HG02943 (cell line): ENCODE measurements around the gene CEP192.
"Not testable (repeated sequence)": the region's sequence is repeated elsewhere in the genome, so short reads cannot be mapped to it uniquely, and the experiment has no call there.

Experiments used
- ATAC-seq: cut with Tn5 transposase; IDR thresholded peaks from one replicate; pipeline ENCODE4 v1.9.1; 2021; ENCODE audit warnings: mild to moderate bottlenecking, low read depth, moderate library complexity; ENCODE audit not compliant: unreplicated experiment

Gene CEP192

DNA sequence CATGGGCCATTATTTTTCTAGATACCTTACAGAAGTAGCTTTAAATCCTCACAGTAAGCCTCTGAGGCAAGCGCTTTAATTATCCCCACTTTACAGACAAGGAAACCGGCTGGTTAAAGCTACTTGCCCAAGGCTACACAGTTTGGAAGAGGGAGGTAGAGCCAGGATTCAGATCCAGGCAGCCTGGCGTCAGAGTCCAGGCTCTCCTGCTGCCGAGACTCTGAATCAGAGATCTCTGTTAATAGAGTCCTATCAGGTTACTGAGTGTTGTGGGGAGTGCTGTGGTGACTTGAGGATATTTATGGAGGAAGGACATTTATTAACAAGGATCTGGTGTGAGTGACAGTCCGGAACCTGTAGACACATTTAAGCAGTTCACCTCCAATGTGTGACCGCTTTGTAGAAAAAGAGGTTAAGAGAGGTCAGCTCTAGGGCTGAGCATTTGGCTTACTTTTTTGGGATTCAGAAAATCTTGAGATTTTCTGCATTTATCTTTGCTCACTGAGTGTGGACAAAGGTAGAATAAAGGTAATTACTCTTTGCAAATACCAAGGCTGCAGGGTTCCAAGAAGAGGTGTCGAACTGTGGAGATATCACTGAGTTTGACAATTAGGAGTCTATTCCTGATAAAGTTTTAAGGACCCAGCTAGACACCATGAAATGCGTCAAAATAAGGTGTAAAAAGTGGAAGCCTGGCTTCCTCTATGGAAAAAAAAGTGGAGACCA lies 1.6 kb upstream of the CEP192 start:
- no peak for ATAC-seq

DNA sequence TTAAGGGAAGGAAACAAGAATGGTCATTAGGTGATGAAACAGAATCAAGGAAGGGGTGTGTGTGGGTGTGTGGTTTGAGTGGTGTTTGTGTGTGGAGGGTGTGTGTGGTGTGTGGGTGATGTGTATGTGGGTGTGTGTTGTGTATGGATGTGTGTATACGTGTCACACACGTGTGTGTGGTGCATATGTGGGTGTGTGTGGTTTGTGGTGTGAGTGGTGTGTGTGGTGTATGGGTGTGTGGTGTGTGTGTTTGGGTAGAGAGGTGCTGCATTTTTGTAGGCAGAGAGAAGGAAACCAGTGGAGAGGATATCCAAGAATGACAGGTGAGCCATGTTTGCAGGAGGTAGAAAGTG lies 1.1 kb upstream of the CEP192 start:
- no peak for ATAC-seq

DNA sequence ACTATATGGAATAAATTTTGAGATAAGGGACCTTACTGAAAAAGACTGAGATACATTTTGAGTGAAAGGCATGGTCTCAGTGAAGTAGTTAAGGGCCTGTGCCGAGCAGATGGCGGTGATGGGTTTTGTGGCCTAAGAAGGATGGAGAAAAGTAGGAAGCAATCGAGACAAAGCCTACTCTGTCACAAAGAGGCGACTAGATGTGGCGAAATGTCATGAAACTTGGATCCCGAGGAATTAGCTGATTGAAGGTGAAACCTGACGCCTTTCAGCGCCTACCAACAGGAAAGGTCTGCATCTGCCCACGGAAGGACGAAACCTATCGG lies 558 bp upstream of the CEP192 start:
- ATAC-seq, result no peak

DNA sequence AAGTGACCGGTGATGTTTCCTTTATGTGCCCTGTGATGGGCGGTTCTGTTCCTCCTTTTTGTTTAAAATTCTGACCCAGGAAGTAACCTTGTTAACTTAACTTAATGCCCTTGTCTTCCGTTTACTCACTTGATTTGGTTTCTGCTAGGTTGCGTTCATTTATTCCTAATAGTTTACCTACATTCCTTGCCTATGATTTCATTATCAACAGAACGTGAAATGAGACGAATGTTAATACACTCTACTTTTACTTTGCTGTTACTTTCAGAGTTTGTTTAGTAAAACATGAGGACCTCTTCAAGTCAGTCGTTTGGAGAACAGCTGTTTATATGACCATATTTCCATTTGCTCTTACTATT lies 638 bp downstream of the CEP192 start:
- no peak for ATAC-seq

DNA sequence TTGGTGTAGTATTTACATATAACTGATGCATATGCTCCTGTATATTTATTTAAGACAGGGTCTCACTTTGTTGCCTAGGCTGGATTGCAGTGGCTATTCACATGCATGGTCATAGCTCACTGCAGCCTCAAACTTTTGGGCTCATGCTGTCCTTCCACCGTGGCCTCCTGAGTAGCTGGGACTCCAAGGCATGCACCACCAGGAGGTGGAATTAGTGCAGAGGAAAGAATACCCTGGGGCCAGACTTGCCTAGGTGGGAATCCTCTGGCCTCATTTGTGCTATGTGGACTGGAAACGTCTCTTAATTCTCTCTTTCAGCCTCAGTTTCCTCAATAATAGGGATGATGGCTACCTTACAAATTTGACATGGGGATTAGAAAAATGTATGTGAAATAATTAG lies 2.3 kb downstream of the CEP192 start:
- no peak for ATAC-seq

DNA sequence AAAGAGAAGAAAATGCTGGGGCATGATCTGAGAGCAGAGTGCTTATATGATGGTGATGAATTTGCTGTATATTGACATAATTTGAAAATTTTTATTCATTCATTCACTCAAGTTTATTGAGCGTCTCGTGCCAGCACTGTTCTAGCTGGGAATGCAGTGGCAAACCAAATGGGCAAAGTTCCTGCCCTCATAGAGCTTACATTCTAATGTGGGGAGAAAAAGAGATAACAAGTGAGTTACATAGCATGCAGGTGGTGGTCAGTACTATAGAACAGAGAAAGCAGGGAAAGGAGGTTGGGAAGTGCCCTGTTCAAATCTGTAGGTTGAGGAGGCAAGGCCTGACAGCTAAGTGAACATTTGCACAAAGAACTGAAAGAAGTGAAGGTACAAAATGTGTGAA lies 4.3 kb downstream of the CEP192 start:
- ATAC-seq, result no peak

DNA sequence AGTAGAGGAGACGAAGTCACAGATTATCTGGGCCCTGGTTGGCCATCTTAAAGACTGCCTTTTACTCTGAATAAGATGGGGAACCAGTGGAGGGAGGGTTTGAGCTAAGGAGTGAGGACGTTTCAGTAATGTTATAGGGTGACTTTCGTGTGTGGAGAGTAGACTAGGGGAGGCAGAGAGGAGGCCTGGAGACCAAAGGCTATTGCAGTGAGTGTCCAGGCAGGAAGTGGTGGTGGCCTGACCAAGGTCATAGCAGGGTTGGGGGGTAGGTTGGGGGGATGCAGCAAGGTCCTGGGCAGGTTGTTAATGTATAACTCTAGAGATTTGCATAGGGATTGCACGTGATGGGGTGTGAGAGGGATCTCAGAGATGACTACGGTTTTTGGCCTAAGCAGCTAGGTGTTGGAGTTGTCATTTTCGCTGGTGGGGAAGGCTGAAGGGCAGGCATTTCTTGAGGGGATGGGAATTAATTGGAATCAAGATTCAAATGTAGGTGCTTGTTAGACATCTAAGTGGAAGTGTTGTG lies 4.9 kb downstream of the CEP192 start:
- ATAC-seq, result no peak

DNA sequence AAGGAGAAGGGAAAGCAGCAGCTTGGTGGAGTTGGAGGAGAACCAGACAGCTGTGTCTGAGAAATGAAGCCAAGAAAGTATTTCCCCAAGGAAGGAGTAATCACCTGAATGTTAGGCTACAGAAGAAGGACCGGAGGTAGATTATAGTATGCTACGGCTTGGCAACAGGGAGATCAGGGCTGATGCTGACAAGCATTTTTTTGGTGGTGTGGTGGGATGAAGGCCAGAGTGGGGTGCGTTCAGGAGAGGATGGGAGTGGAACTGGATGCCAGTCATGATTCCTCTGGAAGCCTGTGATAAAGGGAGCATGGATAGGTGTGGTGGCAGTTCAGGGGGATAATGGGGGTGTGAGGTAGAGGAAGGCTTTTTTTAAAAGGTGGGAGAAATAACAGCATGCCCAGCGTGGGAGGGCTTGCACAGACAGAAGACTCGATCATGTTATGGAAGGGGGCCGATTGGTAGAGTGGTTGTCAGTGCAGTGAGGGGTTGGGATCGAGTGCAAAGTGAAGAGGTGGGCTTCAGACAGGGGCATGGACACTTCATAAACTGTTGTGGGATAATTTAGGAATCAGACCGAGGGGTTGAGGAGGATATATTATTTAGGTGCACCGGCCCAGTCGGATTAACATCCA lies 5.6 kb downstream of the CEP192 start:
- ATAC-seq, result no peak

DNA sequence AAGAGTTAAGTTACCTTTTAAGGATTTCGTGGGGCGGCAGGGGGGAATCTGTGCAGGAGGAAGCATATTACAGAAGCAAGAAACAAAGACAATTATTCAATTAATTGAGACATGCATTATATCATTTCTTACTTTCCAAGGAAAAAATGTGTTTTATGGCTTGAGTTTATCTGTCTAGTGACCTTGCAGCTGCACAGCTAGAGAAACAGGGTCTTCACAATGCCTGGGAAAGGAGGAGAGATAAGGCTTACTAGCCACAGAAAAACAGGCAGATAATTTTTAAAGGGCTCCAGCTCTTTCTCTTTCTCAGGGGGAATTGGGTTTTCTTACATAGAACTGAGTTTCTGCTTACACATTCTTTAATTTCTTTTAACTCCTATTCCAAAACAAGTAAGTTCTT lies 6.2 kb downstream of the CEP192 start:
- not testable (repeated sequence) for ATAC-seq

DNA sequence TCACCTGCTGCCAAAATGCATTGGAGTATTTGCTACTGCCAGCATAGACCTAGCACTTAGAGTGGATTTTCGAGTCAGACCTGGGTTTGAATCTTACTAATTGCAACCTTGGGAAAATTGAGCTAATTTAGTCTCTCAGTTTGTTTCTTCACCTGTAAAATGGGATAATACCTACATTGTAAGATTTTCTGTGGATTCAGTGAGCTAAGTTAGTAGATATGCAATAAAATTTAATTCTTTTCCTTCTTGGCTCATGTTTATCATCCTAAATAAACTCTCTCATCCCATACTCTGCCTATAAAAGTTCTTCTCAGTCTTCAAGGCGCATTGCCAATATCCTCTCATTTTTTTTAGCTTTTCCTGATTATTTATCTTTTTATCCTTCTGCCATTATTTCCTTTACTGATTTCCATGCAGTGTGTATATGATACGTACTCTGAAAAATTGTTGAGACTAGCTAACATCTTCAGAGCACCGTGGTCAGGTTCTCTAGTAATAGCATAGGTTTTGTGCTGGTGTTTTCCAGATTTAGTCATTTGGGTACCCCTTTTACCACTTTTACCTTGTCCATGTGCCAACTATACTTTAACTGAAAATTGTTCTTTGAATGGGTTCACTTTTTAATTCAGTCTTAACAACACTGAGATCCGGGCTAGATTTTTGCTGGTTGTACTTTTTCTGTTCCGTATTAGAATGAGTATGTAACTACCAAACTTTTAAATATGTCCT lies 7.3 kb downstream of the CEP192 start:
- ATAC-seq, result no peak

DNA sequence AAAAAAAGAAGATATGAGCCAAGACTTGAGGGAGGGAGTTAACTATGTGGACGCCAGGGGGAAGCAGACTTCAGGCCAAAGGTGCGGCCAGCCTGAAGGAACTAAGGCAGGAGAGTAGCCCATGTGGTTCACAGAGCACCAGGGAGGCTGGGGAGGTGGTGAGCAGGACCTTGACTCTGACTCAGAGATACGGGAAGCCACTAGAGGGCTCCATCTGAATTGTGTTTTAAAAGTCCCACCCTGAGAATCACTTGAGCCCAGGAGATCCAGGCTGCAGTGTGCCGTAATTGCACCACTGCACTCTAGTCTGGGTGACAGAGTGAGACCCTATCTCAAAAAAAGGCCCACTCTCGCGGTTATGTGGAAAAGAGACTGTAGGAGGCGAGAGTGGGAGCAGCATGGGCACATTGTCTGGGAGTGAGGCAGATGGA lies 12.3 kb downstream of the CEP192 start:
- no peak for ATAC-seq

DNA sequence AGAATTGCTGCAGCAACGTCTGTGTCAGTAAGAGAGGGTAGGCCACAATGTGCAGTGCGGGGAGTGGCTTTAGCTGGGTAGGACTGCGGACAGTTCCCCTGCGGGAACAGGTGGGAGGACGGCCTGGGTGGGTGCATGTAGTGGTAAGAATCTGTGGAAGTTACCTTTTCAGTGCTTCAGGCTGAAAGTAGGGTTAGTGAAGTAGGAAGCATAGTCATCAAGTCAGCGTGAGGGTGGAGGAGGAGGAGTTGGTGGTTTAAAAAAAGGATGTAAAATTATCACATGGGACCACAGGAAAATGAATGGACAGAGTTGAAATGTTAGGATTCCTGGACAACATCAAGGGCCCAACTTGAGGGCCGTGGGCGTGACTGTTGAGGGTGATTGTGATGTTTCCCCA lies 13.2 kb downstream of the CEP192 start:
- ATAC-seq, result no peak

DNA sequence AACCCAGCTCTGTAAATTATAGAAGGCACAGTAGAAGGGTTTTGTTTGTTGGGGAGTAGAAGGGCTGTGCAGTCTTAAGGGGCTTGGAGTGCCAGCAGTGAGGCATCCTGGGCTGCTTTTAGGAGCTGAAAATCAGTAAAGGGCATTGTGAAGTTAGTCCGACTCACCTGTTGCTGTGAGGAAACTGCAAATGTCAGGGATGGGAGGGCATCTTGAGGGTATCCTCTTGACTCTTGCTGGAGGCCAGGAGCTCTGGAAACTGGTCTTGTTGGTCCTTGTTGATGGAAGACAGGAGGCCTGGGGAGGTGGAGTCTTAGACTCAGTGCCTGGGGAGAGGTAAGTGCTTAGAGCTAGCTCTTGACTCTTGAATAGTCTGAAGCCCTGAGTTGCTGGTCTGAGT lies 14.1 kb downstream of the CEP192 start:
- no peak for ATAC-seq

DNA sequence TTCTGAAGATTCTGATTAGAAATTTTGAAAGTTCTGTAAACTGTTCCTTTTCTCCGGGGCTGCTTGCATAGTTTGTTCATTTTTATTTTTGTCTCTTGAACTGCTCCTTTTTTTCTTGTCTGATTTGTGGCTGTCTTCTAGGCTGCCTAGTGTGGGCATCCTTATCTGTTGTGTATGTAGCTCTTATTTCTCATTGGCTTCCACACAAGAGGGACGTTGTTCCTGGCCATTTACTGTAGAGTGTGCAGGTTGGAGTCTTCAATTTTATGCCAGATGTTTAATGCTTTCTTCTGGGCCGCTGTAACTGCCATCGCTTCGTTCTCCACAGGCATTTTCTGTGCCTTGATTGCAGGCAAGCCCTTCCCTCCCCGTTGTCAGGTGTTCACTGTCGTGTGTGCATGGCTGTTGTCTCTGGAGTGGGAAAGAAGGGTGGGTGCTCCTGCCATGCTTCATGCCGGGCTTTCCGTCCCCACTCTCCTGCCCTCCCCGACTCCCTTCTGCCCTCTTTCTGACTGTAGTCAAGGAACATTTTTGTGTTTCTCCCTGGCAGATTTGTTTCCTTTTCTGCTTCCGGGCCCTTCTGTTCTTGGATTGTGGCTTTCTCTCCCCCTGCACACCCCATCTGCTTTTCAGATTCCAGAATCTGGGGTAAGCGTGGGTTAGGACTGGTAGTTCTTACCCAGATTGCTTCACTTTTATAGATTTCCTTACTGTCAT lies 15.5 kb downstream of the CEP192 start:
- ATAC-seq, result no peak

DNA sequence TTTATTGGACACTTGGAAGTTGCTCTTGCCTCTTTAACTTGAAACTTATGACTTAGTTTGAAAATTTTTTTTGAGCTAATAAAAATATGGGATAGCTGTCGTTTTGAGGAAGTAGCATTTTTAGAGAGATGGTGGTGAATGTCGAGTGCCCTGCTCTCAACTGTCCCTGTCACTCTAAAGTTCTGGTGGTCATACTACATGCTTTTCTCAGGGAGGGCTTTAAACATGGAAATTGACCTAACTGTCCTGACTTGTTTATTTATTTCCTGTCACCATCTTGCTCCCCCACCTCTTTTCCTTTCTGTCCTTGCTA lies 16.0 kb downstream of the CEP192 start:
- ATAC-seq, result no peak

DNA sequence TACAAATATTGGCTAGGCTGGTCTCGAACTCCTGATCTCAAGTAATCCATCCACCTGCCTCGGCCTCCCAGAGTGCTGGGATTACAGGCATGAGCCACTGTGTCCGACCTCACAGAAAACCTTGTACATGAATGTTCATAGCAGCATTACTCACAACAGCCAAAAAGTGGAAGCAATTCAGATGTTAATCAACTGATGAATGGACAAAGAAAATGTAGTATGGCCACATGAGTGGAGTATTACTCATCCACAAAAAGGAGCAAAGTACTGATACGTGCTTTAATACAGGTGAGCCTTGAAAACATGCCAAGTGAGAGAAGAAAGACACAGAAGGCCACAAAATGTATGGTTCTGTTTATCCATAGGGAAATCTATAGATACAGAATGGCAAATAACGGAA lies 20.6 kb downstream of the CEP192 start:
- ATAC-seq, result no peak

DNA sequence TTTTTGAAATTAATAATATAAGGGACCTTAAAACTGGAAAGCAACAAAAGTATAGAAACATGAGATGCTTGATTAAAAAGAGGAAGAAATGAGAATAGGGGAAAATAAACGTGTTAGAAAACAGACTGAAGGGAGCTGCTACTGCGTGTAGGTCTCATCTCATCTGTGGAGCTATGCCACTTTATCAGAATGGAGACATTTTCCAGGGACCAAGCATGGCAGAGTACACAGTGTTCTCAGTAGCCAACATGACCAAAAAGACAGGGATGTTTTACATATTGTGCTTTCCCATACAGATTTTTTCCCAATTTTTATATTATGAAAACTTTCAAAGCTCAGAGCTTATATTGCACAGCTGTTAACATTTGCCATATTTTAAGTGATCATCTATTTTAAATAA lies 23.1 kb downstream of the CEP192 start:
- ATAC-seq, result no peak

DNA sequence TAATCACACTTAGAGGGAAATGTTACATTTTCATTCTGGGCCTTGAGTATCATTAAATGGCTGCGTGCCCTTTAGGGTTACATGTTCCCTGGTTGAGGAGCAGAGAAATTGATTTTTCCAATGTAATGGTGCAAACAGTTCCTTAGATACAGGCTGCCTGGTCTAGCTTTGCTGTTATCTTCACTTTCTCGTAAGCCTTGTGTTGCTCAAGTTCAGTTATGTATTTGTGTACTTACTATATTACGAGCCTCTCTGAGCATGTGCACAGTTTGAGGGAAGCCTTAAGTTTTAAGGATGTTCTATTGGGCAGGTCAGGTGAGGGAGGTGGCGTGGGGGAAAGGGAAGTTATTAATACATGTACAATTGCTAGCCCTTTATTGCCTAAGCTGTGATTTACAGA lies 23.7 kb downstream of the CEP192 start:
- ATAC-seq, result no peak

DNA sequence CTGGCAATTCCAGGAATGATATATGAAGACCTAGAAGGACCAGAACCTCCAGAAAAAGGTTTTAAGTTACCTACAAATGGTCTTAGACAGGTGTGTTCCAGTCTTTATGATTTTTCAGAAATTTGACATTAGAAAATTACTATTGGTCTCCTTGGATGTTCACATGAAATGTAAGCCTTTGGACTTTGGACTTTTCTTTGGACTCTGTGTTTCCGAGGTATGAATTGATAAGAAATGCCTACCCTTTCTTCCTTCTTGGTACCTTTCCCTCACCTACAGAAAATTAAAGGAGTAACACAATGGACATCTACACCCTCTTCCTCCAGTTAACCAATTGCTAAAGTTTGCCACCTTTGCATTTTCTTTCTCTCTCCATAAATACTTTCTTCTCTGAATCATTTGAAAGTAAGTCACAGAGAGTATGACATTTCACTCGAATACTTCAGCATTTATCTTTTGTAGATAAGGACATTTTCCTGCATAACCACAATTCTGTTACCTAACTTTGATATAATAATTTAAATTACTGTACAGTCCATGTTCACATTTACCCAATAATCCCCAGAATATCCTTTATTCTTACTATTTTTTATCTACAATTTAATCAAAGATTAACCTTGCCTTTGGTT lies 26.2 kb downstream of the CEP192 start:
- ATAC-seq, result no peak

DNA sequence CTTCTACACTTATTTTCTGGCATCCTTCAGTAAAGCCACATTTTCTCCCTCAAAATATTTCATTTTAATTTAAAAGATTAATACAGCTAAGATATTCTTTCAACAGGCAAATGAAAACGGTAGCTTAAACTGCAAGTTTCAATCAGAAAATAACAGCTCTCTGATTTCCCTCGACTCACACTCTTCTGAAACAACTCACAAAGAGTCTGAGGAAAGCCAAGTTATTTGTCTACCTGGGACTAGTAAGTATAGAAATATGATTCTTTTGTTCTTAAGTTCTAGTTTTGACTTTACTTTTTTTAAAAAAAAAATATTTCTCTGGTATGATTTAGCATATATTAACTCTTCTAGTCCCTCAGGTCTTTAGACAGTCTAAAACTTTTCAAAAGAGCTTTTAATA lies 27.2 kb downstream of the CEP192 start:
- ATAC-seq, result no peak

DNA sequence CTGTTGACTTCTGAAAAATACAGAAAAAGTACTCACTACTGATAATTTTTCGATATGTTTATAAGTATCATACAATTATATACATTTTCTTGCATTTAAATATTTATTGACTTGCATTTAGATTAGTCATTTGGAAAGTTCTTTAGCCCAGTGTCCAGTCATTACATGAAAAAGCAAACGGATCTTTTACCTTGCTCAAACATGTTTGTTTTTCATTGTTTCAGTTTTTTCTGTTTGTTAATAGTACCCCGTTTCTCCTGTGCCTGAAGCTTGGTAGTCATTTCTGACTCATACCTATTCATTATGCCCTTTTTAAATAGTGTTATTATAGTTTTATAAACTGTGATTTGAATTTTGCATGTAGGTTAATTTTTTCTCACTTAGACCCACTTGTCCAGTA lies 28.1 kb downstream of the CEP192 start:
- no peak for ATAC-seq
